ENCODE data around the gene VPS36. TPM values are rescaled to one million over a fixed set of nuclear protein-coding genes. Genes with fewer than 3 reads are reported as not detected.

Gene VPS36
- total RNA-seq, 2 donors from 2014 or later = 35.2 to 50.7 TPM

GRCh38 chr13:52447354-52447753 is 3.1 kb downstream of the VPS36 start:
- Histone ChIP-seq H3K27me3 (no peaks in the 10 kb centered on the region), H3K4me1 (peaks cover 5% of the 10 kb centered on the region), H3K27ac (no peak overlapping the region), H3K4me3 (no peak overlapping the region), H3K9ac (ENCODE audit: low read depth in 2 of 2, low read length in 2 of 2) (no peak overlapping the region), H3K36me3 (no peaks in the 10 kb centered on the region), H3K9me3 (no peaks in the 10 kb centered on the region)
- TF ChIP-seq CTCF (IDR thresholded peaks at IDR 0.05) = no peak
- DNase-seq = no peak
- intact Hi-C loops (cut with DNase I) = no loop called here

- H3K4me3 ChIP-seq = no peak overlapping the region
- TF ChIP-seq CTCF (IDR thresholded peaks at IDR 0.05) = no peak
Observed at GRCh38 chr13:52446265-52446664, 4.2 kb downstream of the VPS36 start.

GRCh38 chr13:52432456-52432855 is 18.0 kb downstream of the VPS36 start:
- no peaks in the 10 kb centered on the region for H3K27me3 ChIP-seq
- intact Hi-C loops (cut with DNase I) = no loop called here
- no peak overlapping the region for H3K4me3 ChIP-seq
- no peaks in the 10 kb centered on the region for H3K9me3 ChIP-seq
- H3K9ac ChIP-seq (ENCODE audit: low read depth in 2 of 2, low read length in 2 of 2) = no peak overlapping the region
- H3K36me3 ChIP-seq = peaks cover 6% of the 10 kb centered on the region
- no peak for TF ChIP-seq CTCF (IDR thresholded peaks at IDR 0.05)
- H3K4me1 ChIP-seq = no peaks in the 10 kb centered on the region
- DNase-seq = no peak
- no peak overlapping the region for H3K27ac ChIP-seq

More at GRCh38 chr13:52446265-52446664, 4.2 kb downstream of the VPS36 start:
- Histone ChIP-seq H3K4me1 (peaks cover 5% of the 10 kb centered on the region), H3K27me3 (no peaks in the 10 kb centered on the region), H3K27ac (no peak overlapping the region), H3K9me3 (no peaks in the 10 kb centered on the region), H3K9ac (ENCODE audit: low read depth in 2 of 2, low read length in 2 of 2) (no peak overlapping the region), H3K36me3 (no peaks in the 10 kb centered on the region)
- intact Hi-C loops (cut with DNase I) = no loop called here
- no peak for DNase-seq

GRCh38 chr13:52428295-52428694 is 22.1 kb downstream of the VPS36 start:
- Histone ChIP-seq H3K9ac (ENCODE audit: low read depth in 2 of 2, low read length in 2 of 2) (no peak overlapping the region), H3K4me1 (no peaks in the 10 kb centered on the region), H3K27ac (no peak overlapping the region), H3K27me3 (no peaks in the 10 kb centered on the region), H3K9me3 (no peaks in the 10 kb centered on the region), H3K4me3 (no peak overlapping the region), H3K36me3 (peaks cover 6% of the 10 kb centered on the region)
- DNase-seq = no peak
- no peak for TF ChIP-seq CTCF (IDR thresholded peaks at IDR 0.05)
- intact Hi-C loops (cut with DNase I) = no loop called here

- Histone ChIP-seq H3K9me3 (no peaks in the 10 kb centered on the region), H3K9ac (ENCODE audit: low read depth in 2 of 2, low read length in 2 of 2) (no peak overlapping the region), H3K27me3 (no peaks in the 10 kb centered on the region), H3K36me3 (no peaks in the 10 kb centered on the region), H3K4me3 (no peak overlapping the region), H3K4me1 (no peaks in the 10 kb centered on the region), H3K27ac (no peak overlapping the region)
- no peak for DNase-seq
- TF ChIP-seq CTCF (IDR thresholded peaks at IDR 0.05) = no peak
- intact Hi-C loops (cut with DNase I) = no loop called here
Observed at GRCh38 chr13:52421216-52421615, 29.2 kb downstream of the VPS36 start.

- no peak overlapping the region for H3K9ac ChIP-seq (ENCODE audit: low read depth in 2 of 2, low read length in 2 of 2)
- H3K4me3 ChIP-seq = no peak overlapping the region
- H3K27ac ChIP-seq = no peak overlapping the region
- H3K4me1 ChIP-seq = no peaks in the 10 kb centered on the region
- intact Hi-C loops (cut with DNase I) = no loop called here
- peaks cover 4% of the 10 kb centered on the region for H3K36me3 ChIP-seq
- TF ChIP-seq CTCF (IDR thresholded peaks at IDR 0.05) = no peak
- H3K9me3 ChIP-seq = no peaks in the 10 kb centered on the region
- DNase-seq = no peak
- no peaks in the 10 kb centered on the region for H3K27me3 ChIP-seq
Observed at GRCh38 chr13:52419080-52419479, 31.4 kb downstream of the VPS36 start.

All from colonic mucosa (tissue), 4 donors.